Measurements from ENCODE around the gene PSMB10. TPM values are rescaled to one million over a fixed set of nuclear protein-coding genes. Genes with fewer than 3 reads are reported as not detected.
"Not testable (repeated sequence)": the region's sequence is repeated elsewhere in the genome, so short reads cannot be mapped to it uniquely, and the experiment has no call there.

PSMB10 gene
- total RNA-seq, 2 donors from 2014 or later: 54.9 to 64.5 TPM

GRCh38 chr16:67915496-67915769 lies 21.2 kb downstream of the PSMB10 start:
- DNase-seq; ATAC-seq; intact Hi-C loops (cut with DNase I): not testable (repeated sequence)

- intact Hi-C loops (cut with DNase I): no loop called here
- ATAC-seq (no peak), DNase-seq (no peak)
Observed at GRCh38 chr16:67914758-67915495, 21.7 kb downstream of the PSMB10 start.

- DNase-seq (no peak), ATAC-seq (no peak)
- intact Hi-C loops (cut with DNase I): no loop called here
Observed at GRCh38 chr16:67910158-67910557, 26.5 kb downstream of the PSMB10 start.

- intact Hi-C loops (cut with DNase I): no loop called here
- ATAC-seq: no peak
- no peak for DNase-seq
Observed at GRCh38 chr16:67909056-67909742, 27.5 kb downstream of the PSMB10 start.

GRCh38 chr16:67907397-67908180 lies 29.1 kb downstream of the PSMB10 start:
- intact Hi-C loops (cut with DNase I): no loop called here
- DNase-seq: no peak
- ATAC-seq: no peak

GRCh38 chr16:67902831-67903230 lies 33.8 kb downstream of the PSMB10 start:
- intact Hi-C loops (cut with DNase I): no loop called here
- ATAC-seq: no peak

GRCh38 chr16:67901734-67902133 lies 34.9 kb downstream of the PSMB10 start:
- ATAC-seq: no peak
- no peak for DNase-seq
- intact Hi-C loops (cut with DNase I): no loop called here

More at GRCh38 chr16:67902831-67903230, 33.8 kb downstream of the PSMB10 start:
- DNase-seq: no peak

GRCh38 chr16:67897231-67897630 lies 39.4 kb downstream of the PSMB10 start:
- peak; percentile 68 for DNase-seq
- peak; percentile 21 to 24 for ATAC-seq
- intact Hi-C loops (cut with DNase I): no loop called here

- DNase-seq: no peak
- ATAC-seq: no peak
- intact Hi-C loops (cut with DNase I): no loop called here
Observed at GRCh38 chr16:67893743-67894399, 42.8 kb downstream of the PSMB10 start.

- ATAC-seq: peak; percentile 97 to 98
- intact Hi-C loops (cut with DNase I): no loop called here
- DNase-seq: peak; percentile 97
Observed at GRCh38 chr16:67892899-67893742, 43.5 kb downstream of the PSMB10 start, which contains the start of gene PSKH1. PSKH1 (plus strand) TSS chr16:67893254; CDS start chr16:67908750, 15,496 bp downstream.

- intact Hi-C loops (cut with DNase I): no loop called here
- no peak for DNase-seq
- ATAC-seq: no peak
Observed at GRCh38 chr16:67892375-67892774, 44.3 kb downstream of the PSMB10 start.

GRCh38 chr16:67888331-67888730 lies 48.3 kb downstream of the PSMB10 start:
- no peak for ATAC-seq
- no peak for DNase-seq
- intact Hi-C loops (cut with DNase I): no loop called here

- DNase-seq: no peak
- no peak for ATAC-seq
- intact Hi-C loops (cut with DNase I): no loop called here
Observed at GRCh38 chr16:67886387-67886786, 50.3 kb downstream of the PSMB10 start.

GRCh38 chr16:67885976-67886375 lies 50.7 kb downstream of the PSMB10 start:
- DNase-seq (no peak), ATAC-seq (no peak)
- intact Hi-C loops (cut with DNase I): no loop called here

GRCh38 chr16:67885545-67885944 lies 51.1 kb downstream of the PSMB10 start:
- ATAC-seq: no peak
- no peak for DNase-seq
- intact Hi-C loops (cut with DNase I): no loop called here

- peak; percentile 92 for DNase-seq
- intact Hi-C loops (cut with DNase I): loop anchor here (5.0 kb wide), 2 partner anchors 43 to 158 kb away; no protein-coding TSS in a partner anchor
- peak; percentile 93 to 95 for ATAC-seq
Observed at GRCh38 chr16:67884684-67885083, 52.0 kb downstream of the PSMB10 start, which contains the start of gene NRN1L. NRN1L (plus strand) TSS chr16:67884885; CDS start chr16:67884904, 19 bp downstream.
